HCT116 (cell line): ENCODE measurements around the gene CMC2. TPM values are rescaled to one million over a fixed set of nuclear protein-coding genes. Genes with fewer than 3 reads are reported as not detected.

ENCODE experiments used
- ATAC-seq: fragments of 200-7000 bp; cut with Tn5 transposase; 2 replicates; pipeline ENCODE4 v1.9.1; 2020; ENCODE audit warnings: mild to moderate bottlenecking, moderate library complexity
- BruUV-seq: library from RNA; stranded (reverse); fragments of 400-500 nt; replicated peaks from 2 replicates; lab custom pipeline; 2021; lab: Mats Ljungman, UMichigan
- CTCF ChIA-PET: fragments of 300-600 bp; sonication (Branson Sonifier 250); formaldehyde crosslinking; loops from one replicate; lab custom pipeline; 2021; ENCODE audit warnings: antibody characterized with exemption; lab: Charles Lee
- POLR2A ChIA-PET: fragments of 300-600, 350-600 bp; sonication (Branson Sonifier 250); formaldehyde crosslinking; loops from one replicate; lab custom pipeline; 2021; ENCODE audit warnings: antibody characterized with exemption; lab: Charles Lee
- RAD21 ChIA-PET, 2 experiments: fragments of 300-600 bp; sonication (Branson Sonifier 250); formaldehyde crosslinking; loops; one replicate each; lab custom pipeline; 2023; ENCODE audit warnings: low total read pairs in 2 of 2; ENCODE audit not compliant: uncharacterized antibody in 2 of 2, unreplicated experiment in 2 of 2, low non-redundant PET in 1 of 2; lab: Charles Lee
- DNase-seq: peaks from one replicate; pipeline ENCODE4 v3.0.0-alpha.2; 2010; ENCODE audit warnings: low read depth, low spot score
- H2AFZ ChIP-seq: fragments of 200-600 bp; shearing (Covaris generic), sonication (generic); 2 replicates; pipeline ENCODE4 v1.6.1; 2017; ENCODE audit warnings: low read depth, mixed run types, mixed read lengths, antibody characterized with exemption, low read length; ENCODE audit not compliant: poor library complexity, severe bottlenecking
- H3K27ac ChIP-seq: 2 replicates; pipeline ENCODE4 v1.5.1; 2012; ENCODE audit warnings: low read depth, low read length
- H3K27me3 ChIP-seq: fragments of 200-600 bp; sonication (generic); 2 replicates; pipeline ENCODE4 v1.6.1; 2016; ENCODE audit warnings: mixed run types, low read length, mixed read lengths; ENCODE audit not compliant: insufficient read depth
- H3K36me3 ChIP-seq, 2 experiments: fragments of 200-500 bp in 1 of 2; fragments of 200-600 bp in 1 of 2; sonication (Bioruptor generic) in 1 of 2; sonication (generic) in 1 of 2; 2 replicates each; pipeline versions ENCODE4 v1.5.1 to v1.6.1; 2014 to 2016; ENCODE audit warnings: low read length in 2 of 2, inconsistent platforms in 1 of 2, mixed read lengths in 1 of 2, mixed run types in 1 of 2; ENCODE audit not compliant: insufficient read depth in 2 of 2, control insufficient read depth in 1 of 2
- H3K4me1 ChIP-seq, 2 experiments: fragments of 200-600 bp in 1 of 2; sonication (generic) in 1 of 2; 2 replicates each; pipeline versions ENCODE4 v1.5.1 to v1.6.1; 2012 to 2017; ENCODE audit warnings: low read length in 2 of 2, inconsistent platforms in 1 of 2, mild to moderate bottlenecking in 1 of 2, mixed read lengths in 1 of 2, mixed run types in 1 of 2, moderate library complexity in 1 of 2; ENCODE audit not compliant: insufficient read depth in 2 of 2, control insufficient read depth in 1 of 2
- H3K4me2 ChIP-seq: fragments of 200-600 bp; sonication (generic); 2 replicates; pipeline ENCODE4 v1.6.1; 2017; ENCODE audit warnings: mixed run types, low read length, mixed read lengths
- H3K4me3 ChIP-seq, 2 experiments: fragments of 200-600 bp in 1 of 2; sonication (generic) in 1 of 2; replicated peaks in 1 of 2; 2 replicates each; pipeline ENCODE4 v1.5.1; 2011 to 2016; ENCODE audit warnings: low read length in 2 of 2, control low read depth in 1 of 2, low read depth in 1 of 2, mild to moderate bottlenecking in 1 of 2, mixed read lengths in 1 of 2, mixed run types in 1 of 2
- H3K79me2 ChIP-seq: fragments of 200-600 bp; sonication (generic); 2 replicates; pipeline ENCODE4 v1.6.1; 2017; ENCODE audit warnings: mild to moderate bottlenecking, mixed run types, low read length, moderate library complexity, mixed read lengths; ENCODE audit not compliant: insufficient read depth
- H3K9ac ChIP-seq: fragments of 200-600 bp; sonication (generic); 2 replicates; pipeline ENCODE4 v1.6.1; 2016; ENCODE audit warnings: low read length, mixed read lengths
- H3K9me2 ChIP-seq: fragments of 200-600 bp; sonication (generic), shearing (Covaris generic); 2 replicates; pipeline ENCODE4 v1.6.1; 2017; ENCODE audit warnings: mixed run types, mild to moderate bottlenecking, moderate library complexity; ENCODE audit not compliant: insufficient read depth
- H3K9me3 ChIP-seq, 2 experiments: fragments of 200-500 bp in 1 of 2; fragments of 200-600 bp in 1 of 2; sonication (Bioruptor generic) in 1 of 2; sonication (generic) in 1 of 2; 2 replicates each; pipeline ENCODE4 v1.6.1; 2014 to 2017; ENCODE audit warnings: low read length in 2 of 2, mixed read lengths in 2 of 2, inconsistent platforms in 1 of 2, low read depth in 1 of 2, mild to moderate bottlenecking in 1 of 2, mixed run types in 1 of 2, moderate library complexity in 1 of 2; ENCODE audit not compliant: control insufficient read depth in 1 of 2, insufficient read depth in 1 of 2
- H4K20me1 ChIP-seq: fragments of 200-600 bp; sonication (generic), shearing (Covaris generic); 2 replicates; pipeline ENCODE4 v1.6.1; 2017; ENCODE audit warnings: mixed run types, mild to moderate bottlenecking, moderate library complexity; ENCODE audit not compliant: insufficient read depth
- CBX3 ChIP-seq: IDR thresholded peaks from 2 replicates; pipeline ENCODE4 v1.6.1; 2012; ENCODE audit warnings: low read depth
- EGR1 ChIP-seq: IDR thresholded peaks from 2 replicates; pipeline ENCODE4 v1.6.1; 2012; ENCODE audit warnings: low read depth
- ELF1 ChIP-seq: IDR thresholded peaks from 2 replicates; pipeline ENCODE4 v1.6.1; 2012; ENCODE audit warnings: low read depth, borderline replicate concordance
- EZH2 ChIP-seq: fragments of 200-600 bp; sonication (generic); IDR thresholded peaks from 2 replicates; pipeline ENCODE4 v1.6.1; 2017; ENCODE audit warnings: antibody characterized with exemption, mixed run types
- JUND ChIP-seq: IDR thresholded peaks from 2 replicates; pipeline ENCODE4 v1.6.1; 2012
- POLR2AphosphoS5 ChIP-seq: IDR thresholded peaks from 2 replicates; pipeline ENCODE4 v1.6.1; 2011; ENCODE audit warnings: mild to moderate bottlenecking, low read depth, low read length, moderate library complexity
- RAD21 ChIP-seq: IDR thresholded peaks from 2 replicates; pipeline ENCODE4 v1.6.1; 2012; ENCODE audit warnings: low read depth, mild to moderate bottlenecking
- SIN3A ChIP-seq: IDR thresholded peaks from 2 replicates; pipeline ENCODE4 v1.6.1; 2012; ENCODE audit warnings: low read depth
- SP1 ChIP-seq: IDR thresholded peaks from 2 replicates; pipeline ENCODE4 v1.6.1; 2012; ENCODE audit warnings: low read depth
- SRF ChIP-seq: IDR thresholded peaks from 2 replicates; pipeline ENCODE4 v1.6.1; 2012; ENCODE audit warnings: low read depth
- YY1 ChIP-seq: IDR thresholded peaks from 2 replicates; pipeline ENCODE4 v1.6.1; 2011; ENCODE audit warnings: low read length, low read depth, moderate library complexity, mild to moderate bottlenecking; ENCODE audit not compliant: insufficient replicate concordance; ENCODE audit errors: extremely low read depth
- ZFX ChIP-seq: fragments of 450-650 bp; IDR thresholded peaks from 2 replicates; pipeline ENCODE4 v1.6.1; 2017
- ZNF274 ChIP-seq: fragments of 200-500 bp; sonication (Bioruptor generic); IDR thresholded peaks from 2 replicates; pipeline ENCODE4 v1.6.1; 2014; ENCODE audit warnings: mild to moderate bottlenecking, low read depth, low read length, inconsistent platforms
- intact Hi-C: fragments of 100-400 bp; cut with micrococcal nuclease; formaldehyde crosslinking; loops from 2 replicates; pipeline ENCODE4 v1.10.0; 2022
- total RNA-seq: library from RNA; stranded (reverse); gene quantifications from one replicate; pipeline ENCODE4 v1.2.1, GENCODE V29; 2021; ENCODE audit not compliant: unreplicated experiment
- TF ChIP-seq, protein P1 (sequence below): IDR thresholded peaks from 2 replicates; pipeline ENCODE4 v1.6.1; 2012; ENCODE audit warnings: low read depth
- TF ChIP-seq, protein P2 (sequence below): IDR thresholded peaks from 2 replicates; pipeline ENCODE4 v1.6.1; 2012

The CMC2 gene
- total RNA-seq, 1 experiment from 2014 or later, result 119 TPM

- TF ChIP-seq ZNF274 (no peak), JUND (no peak), POLR2AphosphoS5 (peak; percentile 77), CBX3 (peak; percentile 69)
These were observed 28.8 kb upstream of the CMC2 start, which contains the start of gene ATMIN (continued) for GRCh38 chr16:81035398-81035974.

- ChIA-PET CTCF (no interaction called here), RAD21 (no interaction called here), POLR2A (no interaction called here)
- H3K27ac ChIP-seq, result no peak overlapping the region
- TF ChIP-seq SP1 (no peak), YY1 (no peak)
- no peaks in the 10 kb centered on the region for H3K79me2 ChIP-seq
- ATAC-seq, result no peak
- no peaks in the 10 kb centered on the region for H3K9me3 ChIP-seq
- no peak overlapping the region for H3K9ac ChIP-seq
- no peak for DNase-seq
- no peaks in the 10 kb centered on the region for H4K20me1 ChIP-seq
- intact Hi-C loops, result loop anchor here (10.0 kb wide), 1 partner anchor 705 kb away; no protein-coding TSS in a partner anchor
- BruUV-seq, result no TSS peak
- H2AFZ ChIP-seq, result no peak overlapping the region
- no peaks in the 10 kb centered on the region for H3K27me3 ChIP-seq
- H3K4me1 ChIP-seq, result peaks cover under 1% of the 10 kb centered on the region in 2 experiments; a peak in 2 of 4 replicates
- no peaks in the 10 kb centered on the region for H3K9me2 ChIP-seq
- H3K4me3 ChIP-seq, result no peak overlapping the region
- H3K4me2 ChIP-seq, result no peak overlapping the region
- H3K36me3 ChIP-seq, result peaks cover 15 to 24% of the 10 kb centered on the region in 2 experiments
These were observed 23.4 kb upstream of the CMC2 start for GRCh38 chr16:81029930-81030604.

DNA sequence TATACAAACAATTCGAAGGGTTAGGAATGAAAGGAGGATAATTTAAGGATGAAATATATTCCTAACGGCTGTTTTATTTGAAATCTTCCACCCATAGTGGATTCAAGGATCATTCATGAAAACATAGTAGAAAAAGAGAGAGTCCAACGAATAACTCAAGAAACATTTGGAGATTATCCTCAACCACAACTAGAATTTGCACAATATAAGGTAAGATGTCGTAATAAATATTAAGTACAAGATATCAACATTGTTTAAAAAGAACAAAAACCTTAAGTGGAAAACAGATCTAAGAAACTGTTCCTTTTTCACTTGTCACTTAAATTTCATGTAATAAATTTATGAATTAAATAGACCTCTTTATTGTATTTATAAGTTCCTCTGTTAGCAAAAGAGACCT is 19.7 kb upstream of the CMC2 start:
- no peak overlapping the region for H2AFZ ChIP-seq
- H3K27me3 ChIP-seq, result no peaks in the 10 kb centered on the region
- H3K4me3 ChIP-seq, result no peak overlapping the region
- no peak overlapping the region for H3K9ac ChIP-seq
- no peaks in the 10 kb centered on the region for H3K4me1 ChIP-seq
- no peak overlapping the region for H3K4me2 ChIP-seq
- DNase-seq (no peak), ATAC-seq (no peak)
- no TSS peak for BruUV-seq
- RAD21 ChIA-PET, result no interaction called here
- H3K36me3 ChIP-seq, result peaks cover 34 to 43% of the 10 kb centered on the region in 2 experiments
- no peaks in the 10 kb centered on the region for H4K20me1 ChIP-seq
- no peaks in the 10 kb centered on the region for H3K9me2 ChIP-seq
- H3K27ac ChIP-seq, result no peak overlapping the region
- H3K79me2 ChIP-seq, result no peaks in the 10 kb centered on the region
- POLR2A ChIA-PET, result no interaction called here
- intact Hi-C loops, result no loop called here
- CTCF ChIA-PET, result interaction anchor here (0.8 to 1.0 kb wide), 2 partner anchors 8 to 9 kb away, joined by 3 to 4 read pairs; partner anchors contain the start of gene ATMIN
- H3K9me3 ChIP-seq, result no peaks in the 10 kb centered on the region
- no peak for TF ChIP-seq SIN3A
- no peak for TF ChIP-seq RAD21
- TF ChIP-seq EGR1, result no peak
- TF ChIP-seq EZH2, result no peak
- TF ChIP-seq ELF1, result no peak
- TF ChIP-seq, protein P1, sequence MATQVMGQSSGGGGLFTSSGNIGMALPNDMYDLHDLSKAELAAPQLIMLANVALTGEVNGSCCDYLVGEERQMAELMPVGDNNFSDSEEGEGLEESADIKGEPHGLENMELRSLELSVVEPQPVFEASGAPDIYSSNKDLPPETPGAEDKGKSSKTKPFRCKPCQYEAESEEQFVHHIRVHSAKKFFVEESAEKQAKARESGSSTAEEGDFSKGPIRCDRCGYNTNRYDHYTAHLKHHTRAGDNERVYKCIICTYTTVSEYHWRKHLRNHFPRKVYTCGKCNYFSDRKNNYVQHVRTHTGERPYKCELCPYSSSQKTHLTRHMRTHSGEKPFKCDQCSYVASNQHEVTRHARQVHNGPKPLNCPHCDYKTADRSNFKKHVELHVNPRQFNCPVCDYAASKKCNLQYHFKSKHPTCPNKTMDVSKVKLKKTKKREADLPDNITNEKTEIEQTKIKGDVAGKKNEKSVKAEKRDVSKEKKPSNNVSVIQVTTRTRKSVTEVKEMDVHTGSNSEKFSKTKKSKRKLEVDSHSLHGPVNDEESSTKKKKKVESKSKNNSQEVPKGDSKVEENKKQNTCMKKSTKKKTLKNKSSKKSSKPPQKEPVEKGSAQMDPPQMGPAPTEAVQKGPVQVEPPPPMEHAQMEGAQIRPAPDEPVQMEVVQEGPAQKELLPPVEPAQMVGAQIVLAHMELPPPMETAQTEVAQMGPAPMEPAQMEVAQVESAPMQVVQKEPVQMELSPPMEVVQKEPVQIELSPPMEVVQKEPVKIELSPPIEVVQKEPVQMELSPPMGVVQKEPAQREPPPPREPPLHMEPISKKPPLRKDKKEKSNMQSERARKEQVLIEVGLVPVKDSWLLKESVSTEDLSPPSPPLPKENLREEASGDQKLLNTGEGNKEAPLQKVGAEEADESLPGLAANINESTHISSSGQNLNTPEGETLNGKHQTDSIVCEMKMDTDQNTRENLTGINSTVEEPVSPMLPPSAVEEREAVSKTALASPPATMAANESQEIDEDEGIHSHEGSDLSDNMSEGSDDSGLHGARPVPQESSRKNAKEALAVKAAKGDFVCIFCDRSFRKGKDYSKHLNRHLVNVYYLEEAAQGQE, result no peak
- no peak for TF ChIP-seq ZFX
- TF ChIP-seq, protein P2, sequence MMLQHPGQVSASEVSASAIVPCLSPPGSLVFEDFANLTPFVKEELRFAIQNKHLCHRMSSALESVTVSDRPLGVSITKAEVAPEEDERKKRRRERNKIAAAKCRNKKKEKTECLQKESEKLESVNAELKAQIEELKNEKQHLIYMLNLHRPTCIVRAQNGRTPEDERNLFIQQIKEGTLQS, result no peak
- TF ChIP-seq SRF, result no peak
- TF ChIP-seq YY1, result no peak
- no peak for TF ChIP-seq SP1
- TF ChIP-seq JUND, result no peak
